ENCODE data around the gene CACNA1I.

The CACNA1I gene

GRCh38 chr22:39593066-39593930, 22.7 kb downstream of the CACNA1I start:
- FAIRE-seq (no peak), DNase-seq (ENCODE audit: insufficient read length, low spot score) (no peak)

GRCh38 chr22:39593931-39594285, 23.4 kb downstream of the CACNA1I start:
- no peak for FAIRE-seq
- TF ChIP-seq, protein P1, sequence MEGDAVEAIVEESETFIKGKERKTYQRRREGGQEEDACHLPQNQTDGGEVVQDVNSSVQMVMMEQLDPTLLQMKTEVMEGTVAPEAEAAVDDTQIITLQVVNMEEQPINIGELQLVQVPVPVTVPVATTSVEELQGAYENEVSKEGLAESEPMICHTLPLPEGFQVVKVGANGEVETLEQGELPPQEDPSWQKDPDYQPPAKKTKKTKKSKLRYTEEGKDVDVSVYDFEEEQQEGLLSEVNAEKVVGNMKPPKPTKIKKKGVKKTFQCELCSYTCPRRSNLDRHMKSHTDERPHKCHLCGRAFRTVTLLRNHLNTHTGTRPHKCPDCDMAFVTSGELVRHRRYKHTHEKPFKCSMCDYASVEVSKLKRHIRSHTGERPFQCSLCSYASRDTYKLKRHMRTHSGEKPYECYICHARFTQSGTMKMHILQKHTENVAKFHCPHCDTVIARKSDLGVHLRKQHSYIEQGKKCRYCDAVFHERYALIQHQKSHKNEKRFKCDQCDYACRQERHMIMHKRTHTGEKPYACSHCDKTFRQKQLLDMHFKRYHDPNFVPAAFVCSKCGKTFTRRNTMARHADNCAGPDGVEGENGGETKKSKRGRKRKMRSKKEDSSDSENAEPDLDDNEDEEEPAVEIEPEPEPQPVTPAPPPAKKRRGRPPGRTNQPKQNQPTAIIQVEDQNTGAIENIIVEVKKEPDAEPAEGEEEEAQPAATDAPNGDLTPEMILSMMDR (IDR thresholded peaks at IDR 0.05; ENCODE audit: insufficient read depth, missing control alignments): no peak

More at GRCh38 chr22:39593066-39593930, 22.7 kb downstream of the CACNA1I start:
- TF ChIP-seq, protein P1 (IDR thresholded peaks at IDR 0.05; ENCODE audit: insufficient read depth, missing control alignments): no peak

DNA sequence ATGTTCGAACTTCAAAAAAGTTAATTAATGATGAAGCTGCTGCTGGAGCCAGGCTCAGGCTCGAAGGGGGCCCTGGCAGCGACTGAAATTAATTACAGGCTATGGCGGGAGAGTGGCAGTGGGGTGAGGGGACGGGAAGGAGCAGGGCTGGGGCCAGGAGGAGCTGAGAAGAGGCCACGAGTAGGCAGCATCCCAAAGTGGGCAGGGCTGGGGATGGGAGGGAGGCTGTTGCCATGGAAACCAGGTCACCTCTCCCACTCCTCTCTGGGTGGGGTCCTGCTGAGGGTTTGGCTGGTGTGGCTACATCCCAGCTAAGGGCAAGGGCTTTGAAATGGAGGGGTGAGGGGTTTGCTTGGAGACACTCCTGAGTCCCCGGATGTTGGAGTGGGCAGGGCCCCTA, 23.9 kb downstream of the CACNA1I start:
- no peak for DNase-seq (ENCODE audit: insufficient read length, low spot score)
- TF ChIP-seq, protein P1 (IDR thresholded peaks at IDR 0.05; ENCODE audit: insufficient read depth, missing control alignments): no peak
- no peak for FAIRE-seq

More at GRCh38 chr22:39593931-39594285, 23.4 kb downstream of the CACNA1I start:
- no peak for DNase-seq (ENCODE audit: insufficient read length, low spot score)

- DNase-seq (ENCODE audit: insufficient read length, low spot score) (no peak), FAIRE-seq (no peak)
- TF ChIP-seq, protein P1 (IDR thresholded peaks at IDR 0.05; ENCODE audit: insufficient read depth, missing control alignments): no peak
Measured at GRCh38 chr22:39595622-39596172, 25.1 kb downstream of the CACNA1I start.

- DNase-seq (ENCODE audit: insufficient read length, low spot score) (no peak), FAIRE-seq (no peak)
- TF ChIP-seq, protein P1 (IDR thresholded peaks at IDR 0.05; ENCODE audit: insufficient read depth, missing control alignments): no peak
Measured at GRCh38 chr22:39596601-39597000, 26.0 kb downstream of the CACNA1I start.

DNA sequence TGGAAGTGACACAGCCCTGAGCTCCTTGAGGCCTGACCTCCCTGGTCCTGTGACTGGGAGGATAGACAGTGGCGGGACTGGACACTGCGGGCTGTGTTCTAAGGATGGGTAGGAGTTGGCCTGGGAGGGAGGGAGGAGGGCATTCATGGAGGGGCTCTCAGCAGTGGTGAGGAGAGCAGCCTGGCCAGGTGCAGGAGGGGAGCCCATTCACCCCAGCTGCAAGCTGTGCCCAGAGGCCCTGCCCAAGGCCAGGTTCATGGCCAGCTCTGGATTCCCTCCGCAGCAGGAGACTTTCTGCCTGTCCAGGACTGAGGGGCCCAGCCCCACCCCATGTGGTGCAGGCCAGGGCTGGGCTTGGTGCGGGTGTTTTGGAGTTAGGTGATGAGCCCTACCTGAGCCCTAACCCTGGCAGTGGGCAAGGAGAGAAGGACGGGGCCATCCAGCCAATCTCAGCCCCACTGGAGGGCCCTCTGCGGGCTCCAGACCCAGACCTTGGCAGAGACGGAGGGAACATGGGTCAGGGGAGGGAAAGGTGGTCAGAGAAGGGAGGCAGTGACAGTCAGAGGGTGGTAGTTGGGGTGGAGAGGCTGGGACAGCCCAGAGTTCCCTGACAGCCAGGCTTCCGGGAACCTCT, 26.8 kb downstream of the CACNA1I start:
- DNase-seq (ENCODE audit: insufficient read length, low spot score) (no peak), FAIRE-seq (no peak)
- TF ChIP-seq, protein P1 (IDR thresholded peaks at IDR 0.05; ENCODE audit: insufficient read depth, missing control alignments): no peak

All from D721Med (cell line).